Renal cortex interstitium (tissue), 15 donors: Measurements from ENCODE around the gene SEMA4A. TPM values are rescaled to one million over a fixed set of nuclear protein-coding genes. Genes with fewer than 3 reads are reported as not detected.
A peak's percentile ranks its signal among the peaks of the same experiment; 100 is the strongest.

Experiments used
- DNase-seq, 11 donors: peaks; one replicate each; pipeline ENCODE4 v3.0.0-alpha.2; 2013; ENCODE audit warnings: low read depth in 9 of 11, low spot score in 4 of 11; ENCODE audit errors: extremely low read depth in 1 of 11
- long read RNA-seq, 16 experiments: transcript quantifications; one replicate each; lab custom pipeline, GENCODE V29; 2026
- polyA plus RNA-seq, 3 donors: library from polyadenylated mRNA; unstranded; fragments of 120-200 nt; gene quantifications; one replicate each; pipeline ENCODE4 v1.2.1, GENCODE V29; 2013; ENCODE audit not compliant: insufficient read length in 3 of 3

SEMA4A gene
- polyA plus RNA-seq: 10 to 100 TPM; 16.6 to 27.8 (median 18.4) TPM
- long read RNA-seq, donor 1, partial matches to known transcripts: 0 of 1 reads
- long read RNA-seq, donor 1, other reads (novel, unspliced or antisense): 0 of 1 reads
- long read RNA-seq, donor 2, partial matches to known transcripts: 0 of 2 reads
- long read RNA-seq, donor 2, other reads (novel, unspliced or antisense): 0 of 2 reads
- long read RNA-seq, donor 3, partial matches to known transcripts: 0 of 3 reads
- long read RNA-seq, donor 3, other reads (novel, unspliced or antisense): 0 of 3 reads
- long read RNA-seq, donor 4, partial matches to known transcripts: 5 of 7 reads
- long read RNA-seq, donor 4, other reads (novel, unspliced or antisense): 0 of 7 reads
- long read RNA-seq, donor 5: 0 reads
- long read RNA-seq, donor 6: 0 reads
- long read RNA-seq, donor 7, partial matches to known transcripts: 0 of 1 reads
- long read RNA-seq, donor 7, other reads (novel, unspliced or antisense): 0 of 1 reads
- long read RNA-seq, donor 8, partial matches to known transcripts: 10 of 14 reads
- long read RNA-seq, donor 8, other reads (novel, unspliced or antisense): 0 of 14 reads
- long read RNA-seq, donor 9, partial matches to known transcripts: 7 of 7 reads
- long read RNA-seq, donor 9, other reads (novel, unspliced or antisense): 0 of 7 reads
- long read RNA-seq, donor 10, partial matches to known transcripts: 0 of 1 reads
- long read RNA-seq, donor 10, other reads (novel, unspliced or antisense): 0 of 1 reads
- long read RNA-seq, donor 11, partial matches to known transcripts: 13 of 14 reads
- long read RNA-seq, donor 11, other reads (novel, unspliced or antisense): 0 of 14 reads
- long read RNA-seq, donor 12, partial matches to known transcripts: 0 of 1 reads
- long read RNA-seq, donor 12, other reads (novel, unspliced or antisense): 0 of 1 reads
- long read RNA-seq, donor 13: 0 reads
- long read RNA-seq, donor 14, partial matches to known transcripts: 0 of 1 reads
- long read RNA-seq, donor 14, other reads (novel, unspliced or antisense): 0 of 1 reads
- long read RNA-seq, donor 15, partial matches to known transcripts: 0 of 1 reads
- long read RNA-seq, donor 15, other reads (novel, unspliced or antisense): 0 of 1 reads
- long read RNA-seq, donor 16, partial matches to known transcripts: 5 of 9 reads
- long read RNA-seq, donor 16, other reads (novel, unspliced or antisense): 0 of 9 reads

- peak in 1 of 11 donors; percentile 75 for DNase-seq
Observed at GRCh38 chr1:156153362-156153761, at the start of gene SEMA4A. Gene SEMA4A, plus strand, starts transcription at chr1:156153585. Its CDS starts 994 bp downstream, at chr1:156154579.

GRCh38 chr1:156104065-156104810, 49.1 kb upstream of the SEMA4A start:
- peak in 2 of 11 donors; percentile 73 to 85 for DNase-seq

- no peak for DNase-seq
Observed at GRCh38 chr1:156104861-156105832, 48.2 kb upstream of the SEMA4A start.

- no peak for DNase-seq
Observed at GRCh38 chr1:156106624-156107488, 46.5 kb upstream of the SEMA4A start.

- no peak for DNase-seq
Observed at GRCh38 chr1:156108057-156108456, 45.3 kb upstream of the SEMA4A start.

GRCh38 chr1:156108664-156109241, 44.6 kb upstream of the SEMA4A start:
- no peak for DNase-seq

GRCh38 chr1:156110252-156110651, 43.1 kb upstream of the SEMA4A start:
- no peak for DNase-seq

- no peak for DNase-seq
Observed at GRCh38 chr1:156111355-156111962, 41.9 kb upstream of the SEMA4A start.

- no peak for DNase-seq
Observed at GRCh38 chr1:156112276-156113137, 40.9 kb upstream of the SEMA4A start.

DNA sequence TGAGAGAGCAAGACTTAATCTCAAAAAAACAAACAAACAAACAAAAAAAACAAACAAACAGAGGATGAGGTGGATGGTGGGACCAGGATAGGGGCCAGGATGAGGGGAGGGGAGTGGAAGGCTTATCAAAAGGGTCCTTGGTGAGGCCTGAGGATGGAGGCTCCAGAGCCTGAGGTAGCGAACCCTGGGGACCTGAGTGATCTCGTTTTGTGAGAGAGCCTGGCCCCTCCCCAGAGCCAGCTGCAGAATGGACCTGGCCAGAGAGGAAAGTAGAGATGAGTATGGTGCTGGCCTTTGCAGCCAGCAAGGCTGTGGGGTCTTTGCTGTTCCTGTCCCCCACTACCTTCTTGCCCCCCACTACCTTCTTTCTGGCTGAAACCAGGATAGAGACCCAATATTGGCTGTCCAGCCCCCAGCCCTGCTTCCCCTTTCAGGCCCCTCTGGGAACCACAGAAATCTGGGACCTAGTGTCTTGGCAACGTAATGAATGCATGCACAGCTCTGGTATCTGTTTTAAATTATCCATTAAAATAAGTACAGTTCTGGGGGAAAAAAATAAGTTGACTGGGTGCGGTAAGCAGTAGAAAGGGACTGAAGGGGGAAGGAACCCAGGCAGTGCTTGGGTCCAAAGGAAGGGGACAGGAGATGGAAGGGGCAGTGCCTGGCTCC, 40.0 kb upstream of the SEMA4A start:
- DNase-seq: no peak

DNA sequence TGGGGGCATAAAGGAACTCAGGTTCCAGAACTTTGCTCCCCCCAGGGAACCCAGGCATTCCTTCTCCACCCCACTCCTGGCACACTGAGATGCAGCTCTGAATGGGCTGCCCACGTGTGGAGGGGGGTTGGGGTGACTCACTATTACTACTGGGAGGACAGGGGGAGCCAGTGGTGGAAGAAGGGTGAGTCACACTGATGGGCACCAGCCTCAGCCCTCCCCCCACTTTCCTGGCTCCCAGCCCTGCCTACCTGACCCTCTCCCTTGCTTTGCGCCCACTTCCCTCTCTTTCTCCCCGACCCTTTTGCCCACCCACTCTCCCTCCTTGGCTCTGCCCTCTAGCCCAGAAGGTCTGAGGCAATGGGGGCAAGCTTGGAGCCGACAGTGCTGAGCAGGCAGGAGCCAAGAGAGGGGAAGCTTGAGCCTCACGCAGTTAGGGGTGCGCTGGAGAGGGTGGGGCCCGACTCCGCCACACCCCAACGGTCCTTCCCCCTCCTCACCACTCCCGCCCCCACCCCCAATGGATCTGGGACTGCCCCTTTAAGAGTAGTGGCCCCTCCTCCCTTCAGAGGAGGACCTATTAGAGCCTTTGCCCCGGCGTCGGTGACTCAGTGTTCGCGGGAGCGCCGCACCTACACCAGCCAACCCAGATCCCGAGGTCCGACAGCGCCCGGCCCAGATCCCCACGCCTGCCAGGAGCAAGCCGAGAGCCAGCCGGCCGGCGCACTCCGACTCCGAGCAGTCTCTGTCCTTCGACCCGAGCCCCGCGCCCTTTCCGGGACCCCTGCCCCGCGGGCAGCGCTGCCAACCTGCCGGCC, 39.1 kb upstream of the SEMA4A start, which contains the start of gene LMNA:
Gene LMNA, plus strand, starts transcription at position 611 of the 818 bp plus-strand sequence. CDS start 208 bp downstream, outside the sequence.
- peak in 1 of 11 donors; percentile 65 for DNase-seq

- DNase-seq: no peak
Observed at GRCh38 chr1:156114919-156115513, 38.4 kb upstream of the SEMA4A start.
